Gastrocnemius medialis (tissue), 4 donors: ENCODE data around the gene AFAP1L1.

Experiments
- POLR2A ChIP-seq, 2 donors: fragments of 450-650 bp; IDR thresholded peaks; one replicate each; pipeline ENCODE4 v1.6.1; 2017; ENCODE audit warnings: antibody characterized with exemption in 2 of 2, mild to moderate bottlenecking in 2 of 2, moderate library complexity in 2 of 2
- TF ChIP-seq, protein P1 (sequence below), 5 experiments: fragments of 450-650 bp in 3 of 5; fragments of 200-600 bp in 2 of 5; sonication (generic) in 2 of 5; IDR thresholded peaks in 4 of 5; conservative IDR thresholded peaks in 1 of 5; 1 replicate in 4 of 5; 2 replicates in 1 of 5; pipeline ENCODE4 v1.5.1; 2016 to 2019; ENCODE audit warnings: antibody characterized with exemption in 5 of 5, mild to moderate bottlenecking in 3 of 5, moderate library complexity in 3 of 5

DNA sequence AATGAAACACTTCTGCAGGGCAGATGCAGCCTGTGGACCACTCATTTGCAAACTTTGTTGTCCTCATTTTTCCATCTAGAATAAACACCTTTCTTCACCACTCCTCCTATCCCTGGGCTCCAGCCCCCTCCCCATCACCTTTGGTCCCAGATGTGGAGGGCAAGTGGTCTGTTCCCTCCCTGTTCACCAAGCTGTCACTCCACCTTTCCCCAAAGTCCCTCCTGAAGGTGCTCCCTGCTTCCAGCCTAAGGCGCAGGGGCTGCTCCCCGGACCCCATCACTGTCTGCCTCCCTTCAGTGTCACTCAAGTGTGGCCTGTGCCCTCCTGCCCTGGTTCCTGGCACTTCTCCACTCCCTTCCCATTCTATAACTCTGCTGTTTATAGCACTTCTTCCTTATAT is 93.1 kb downstream of the AFAP1L1 start:
- TF ChIP-seq, protein P1, sequence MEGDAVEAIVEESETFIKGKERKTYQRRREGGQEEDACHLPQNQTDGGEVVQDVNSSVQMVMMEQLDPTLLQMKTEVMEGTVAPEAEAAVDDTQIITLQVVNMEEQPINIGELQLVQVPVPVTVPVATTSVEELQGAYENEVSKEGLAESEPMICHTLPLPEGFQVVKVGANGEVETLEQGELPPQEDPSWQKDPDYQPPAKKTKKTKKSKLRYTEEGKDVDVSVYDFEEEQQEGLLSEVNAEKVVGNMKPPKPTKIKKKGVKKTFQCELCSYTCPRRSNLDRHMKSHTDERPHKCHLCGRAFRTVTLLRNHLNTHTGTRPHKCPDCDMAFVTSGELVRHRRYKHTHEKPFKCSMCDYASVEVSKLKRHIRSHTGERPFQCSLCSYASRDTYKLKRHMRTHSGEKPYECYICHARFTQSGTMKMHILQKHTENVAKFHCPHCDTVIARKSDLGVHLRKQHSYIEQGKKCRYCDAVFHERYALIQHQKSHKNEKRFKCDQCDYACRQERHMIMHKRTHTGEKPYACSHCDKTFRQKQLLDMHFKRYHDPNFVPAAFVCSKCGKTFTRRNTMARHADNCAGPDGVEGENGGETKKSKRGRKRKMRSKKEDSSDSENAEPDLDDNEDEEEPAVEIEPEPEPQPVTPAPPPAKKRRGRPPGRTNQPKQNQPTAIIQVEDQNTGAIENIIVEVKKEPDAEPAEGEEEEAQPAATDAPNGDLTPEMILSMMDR (IDR thresholded peaks at IDR 0.05 in 4 of 5, conservative IDR thresholded peaks at IDR 0.05 in 1 of 5), result no peak
- TF ChIP-seq POLR2A (IDR thresholded peaks at IDR 0.05), result no peak
